Measurements from ENCODE around the gene OGFOD1. TPM values are rescaled to one million over a fixed set of nuclear protein-coding genes. Genes with fewer than 3 reads are reported as not detected.

OGFOD1 gene
- total and polyA plus RNA-seq, 2 donors (not counting 1 experiment from before 2014, with no cell fraction given): 54.7 to 101 TPM

DNA sequence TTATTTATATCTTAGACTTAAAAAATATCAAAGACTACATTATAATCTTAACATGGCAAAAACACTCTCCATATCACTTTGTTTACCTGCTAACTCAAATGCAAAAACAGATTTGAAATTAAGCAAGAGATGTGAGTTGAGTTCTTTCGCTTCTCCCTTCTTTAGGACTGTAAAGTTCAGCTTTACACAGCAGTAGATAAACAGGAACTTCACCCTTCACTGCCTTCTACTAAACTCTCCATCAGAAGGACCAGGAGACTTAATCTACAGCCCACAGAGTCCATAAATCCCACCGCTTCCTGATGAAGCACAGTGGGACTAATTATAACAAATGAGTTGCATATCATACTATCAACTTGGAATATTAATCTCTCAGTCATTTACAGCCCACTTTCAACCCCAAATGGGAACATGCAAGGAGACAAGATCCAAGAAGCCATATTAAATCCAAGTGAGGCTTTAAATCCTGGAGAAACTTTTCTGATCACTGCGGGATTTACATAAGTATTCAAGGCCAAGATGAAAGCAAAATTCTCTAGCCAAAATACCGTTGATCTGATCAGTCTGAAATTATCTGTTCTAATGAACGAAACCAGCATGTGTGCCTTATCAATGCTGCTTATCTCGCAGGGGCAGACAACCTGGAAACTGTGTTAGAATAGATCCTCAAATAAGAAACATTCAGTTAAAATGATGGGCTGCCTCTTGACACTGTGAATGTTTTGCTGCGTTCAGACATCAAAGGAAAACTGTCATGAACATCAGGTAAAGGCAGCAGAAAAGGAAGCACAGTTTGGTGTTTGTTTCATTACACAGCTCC, 27.6 kb upstream of the OGFOD1 start:
- Histone ChIP-seq H4K20me1 (ENCODE audit: control insufficient read depth, extremely low read depth, insufficient read depth, low read length) (no peaks in the 10 kb centered on the region), H3K4me3 (replicated peaks in 1 of 4; ENCODE audit: control extremely low read depth in 1 of 4, insufficient read depth in 1 of 4, low read depth in 3 of 4, low read length in 4 of 4) (peak overlapping the region; percentile 78 to 89 (median 80)), H3K27ac (ENCODE audit: insufficient read depth, low read length) (peak overlapping the region; percentile 58), H2AFZ (ENCODE audit: low read length) (peak overlapping the region; percentile 32), H3K36me3 (ENCODE audit: control insufficient read depth, insufficient read depth, low read length) (no peaks in the 10 kb centered on the region), H3K9ac (ENCODE audit: insufficient read depth, low read length) (peak overlapping the region; percentile 51), H3K79me2 (ENCODE audit: control insufficient read depth, insufficient read depth, low read length) (peaks cover 56% of the 10 kb centered on the region), H3K4me2 (ENCODE audit: extremely low read depth, insufficient read depth, low read length) (peak overlapping the region; percentile 80), H3K4me1 (ENCODE audit: control insufficient read depth, extremely low read depth, insufficient read depth, low read length) (peaks cover 8% of the 10 kb centered on the region), H3K27me3 (ENCODE audit: control insufficient read depth, insufficient read depth, low read length) (no peaks in the 10 kb centered on the region), H3K9me3 (ENCODE audit: control insufficient read depth, insufficient read depth, low read depth, low read length) (no peaks in the 10 kb centered on the region)
- TF ChIP-seq, protein P1, sequence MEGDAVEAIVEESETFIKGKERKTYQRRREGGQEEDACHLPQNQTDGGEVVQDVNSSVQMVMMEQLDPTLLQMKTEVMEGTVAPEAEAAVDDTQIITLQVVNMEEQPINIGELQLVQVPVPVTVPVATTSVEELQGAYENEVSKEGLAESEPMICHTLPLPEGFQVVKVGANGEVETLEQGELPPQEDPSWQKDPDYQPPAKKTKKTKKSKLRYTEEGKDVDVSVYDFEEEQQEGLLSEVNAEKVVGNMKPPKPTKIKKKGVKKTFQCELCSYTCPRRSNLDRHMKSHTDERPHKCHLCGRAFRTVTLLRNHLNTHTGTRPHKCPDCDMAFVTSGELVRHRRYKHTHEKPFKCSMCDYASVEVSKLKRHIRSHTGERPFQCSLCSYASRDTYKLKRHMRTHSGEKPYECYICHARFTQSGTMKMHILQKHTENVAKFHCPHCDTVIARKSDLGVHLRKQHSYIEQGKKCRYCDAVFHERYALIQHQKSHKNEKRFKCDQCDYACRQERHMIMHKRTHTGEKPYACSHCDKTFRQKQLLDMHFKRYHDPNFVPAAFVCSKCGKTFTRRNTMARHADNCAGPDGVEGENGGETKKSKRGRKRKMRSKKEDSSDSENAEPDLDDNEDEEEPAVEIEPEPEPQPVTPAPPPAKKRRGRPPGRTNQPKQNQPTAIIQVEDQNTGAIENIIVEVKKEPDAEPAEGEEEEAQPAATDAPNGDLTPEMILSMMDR (conservative IDR thresholded peaks at IDR 0.05 in 1 of 2, IDR thresholded peaks at IDR 0.05 in 1 of 2; ENCODE audit: low read depth in 1 of 2, low read length in 2 of 2): no peak
- TF ChIP-seq EZH2 (IDR thresholded peaks at IDR 0.05; ENCODE audit: low read length, missing control alignments): no peak
- peak in 1 of 2 donors; percentile 14 for DNase-seq (ENCODE audit: low read depth in 2 of 2)

DNA sequence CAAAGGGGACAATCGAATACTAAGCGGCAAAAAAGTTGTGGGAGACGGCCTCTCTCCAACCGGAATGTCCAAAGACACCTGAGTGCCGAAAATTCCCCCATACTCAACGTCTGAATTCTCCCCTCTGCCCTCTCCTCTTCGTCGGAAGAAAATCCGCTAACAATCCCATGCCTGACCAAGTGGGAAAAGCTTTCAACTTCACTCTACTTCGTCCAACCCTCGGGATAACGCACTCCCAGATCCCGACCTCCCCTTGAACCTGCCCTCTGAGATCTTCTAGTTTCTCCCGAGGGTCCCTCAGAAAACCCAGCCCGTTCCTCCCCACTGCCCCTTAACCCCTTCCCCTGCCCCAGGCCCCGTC, 27.0 kb upstream of the OGFOD1 start:
- peak; percentile 11 to 17 for DNase-seq (ENCODE audit: low read depth in 2 of 2)
- peak overlapping the region; percentile 58 for H3K27ac ChIP-seq (ENCODE audit: insufficient read depth, low read length)
- peak overlapping the region; percentile 78 to 89 (median 80) for H3K4me3 ChIP-seq (replicated peaks in 1 of 4; ENCODE audit: control extremely low read depth in 1 of 4, insufficient read depth in 1 of 4, low read depth in 3 of 4, low read length in 4 of 4)
- peaks cover 51% of the 10 kb centered on the region for H3K79me2 ChIP-seq (ENCODE audit: control insufficient read depth, insufficient read depth, low read length)
- no peaks in the 10 kb centered on the region for H3K27me3 ChIP-seq (ENCODE audit: control insufficient read depth, insufficient read depth, low read length)
- peak overlapping the region; percentile 32 for H2AFZ ChIP-seq (ENCODE audit: low read length)
- peaks cover 8% of the 10 kb centered on the region for H3K4me1 ChIP-seq (ENCODE audit: control insufficient read depth, extremely low read depth, insufficient read depth, low read length)
- H3K36me3 ChIP-seq (ENCODE audit: control insufficient read depth, insufficient read depth, low read length): no peaks in the 10 kb centered on the region
- no peaks in the 10 kb centered on the region for H3K9me3 ChIP-seq (ENCODE audit: control insufficient read depth, insufficient read depth, low read depth, low read length)
- H3K9ac ChIP-seq (ENCODE audit: insufficient read depth, low read length): peak overlapping the region; percentile 51
- H4K20me1 ChIP-seq (ENCODE audit: control insufficient read depth, extremely low read depth, insufficient read depth, low read length): no peaks in the 10 kb centered on the region
- H3K4me2 ChIP-seq (ENCODE audit: extremely low read depth, insufficient read depth, low read length): peak overlapping the region; percentile 80
- no peak for TF ChIP-seq EZH2 (IDR thresholded peaks at IDR 0.05; ENCODE audit: low read length, missing control alignments)
- TF ChIP-seq, protein P1 (conservative IDR thresholded peaks at IDR 0.05 in 1 of 2, IDR thresholded peaks at IDR 0.05 in 1 of 2; ENCODE audit: low read depth in 1 of 2, low read length in 2 of 2): no peak

DNA sequence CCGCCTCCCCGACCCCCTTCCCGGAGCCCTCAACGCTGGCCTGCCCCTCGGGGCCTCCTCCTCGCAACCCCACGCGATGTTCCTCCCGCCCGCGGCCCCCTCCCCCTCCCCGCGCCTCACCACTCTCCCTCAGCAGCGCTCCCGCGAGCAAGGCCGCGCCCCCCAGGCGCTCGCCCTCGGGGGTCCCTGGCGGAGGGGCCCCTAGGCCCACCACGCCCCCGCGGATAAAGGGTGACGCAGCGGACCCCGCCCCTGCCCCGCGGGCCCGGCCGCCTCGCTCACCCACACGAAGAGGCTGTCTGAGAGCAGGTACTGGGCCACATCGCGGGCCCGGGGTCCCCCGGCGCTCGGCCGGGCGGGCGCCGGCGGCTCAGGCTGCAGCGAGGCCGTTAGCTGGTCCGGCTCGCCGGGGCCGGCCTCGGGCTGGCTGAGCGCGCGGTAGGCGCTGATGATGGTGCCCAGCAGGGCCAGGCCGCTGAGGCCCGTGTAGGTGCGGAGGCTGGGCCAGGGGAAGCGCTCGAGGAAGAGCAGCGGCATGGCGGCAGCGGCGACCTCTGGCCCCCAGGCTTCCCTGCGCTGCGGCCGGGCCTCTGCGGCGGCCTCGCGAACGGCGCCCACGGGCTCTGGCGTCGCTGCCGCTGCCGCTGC, 26.4 kb upstream of the OGFOD1 start:
- Histone ChIP-seq H2AFZ (ENCODE audit: low read length) (peak overlapping the region; percentile 34), H3K4me2 (ENCODE audit: extremely low read depth, insufficient read depth, low read length) (no peak overlapping the region), H3K4me3 (replicated peaks in 1 of 4; ENCODE audit: control extremely low read depth in 1 of 4, insufficient read depth in 1 of 4, low read depth in 3 of 4, low read length in 4 of 4) (peak overlapping the region; percentile 78 to 89 (median 80)), H3K9ac (ENCODE audit: insufficient read depth, low read length) (peak overlapping the region; percentile 88), H3K79me2 (ENCODE audit: control insufficient read depth, insufficient read depth, low read length) (peaks cover 49% of the 10 kb centered on the region), H3K9me3 (ENCODE audit: control insufficient read depth, insufficient read depth, low read depth, low read length) (no peaks in the 10 kb centered on the region), H4K20me1 (ENCODE audit: control insufficient read depth, extremely low read depth, insufficient read depth, low read length) (no peaks in the 10 kb centered on the region), H3K4me1 (ENCODE audit: control insufficient read depth, extremely low read depth, insufficient read depth, low read length) (peaks cover 5% of the 10 kb centered on the region), H3K36me3 (ENCODE audit: control insufficient read depth, insufficient read depth, low read length) (no peaks in the 10 kb centered on the region), H3K27me3 (ENCODE audit: control insufficient read depth, insufficient read depth, low read length) (no peaks in the 10 kb centered on the region), H3K27ac (ENCODE audit: insufficient read depth, low read length) (peak overlapping the region; percentile 58)
- DNase-seq (ENCODE audit: low read depth in 2 of 2): peak; percentile 6 to 27
- TF ChIP-seq, protein P1 (conservative IDR thresholded peaks at IDR 0.05 in 1 of 2, IDR thresholded peaks at IDR 0.05 in 1 of 2; ENCODE audit: low read depth in 1 of 2, low read length in 2 of 2): no peak
- TF ChIP-seq EZH2 (IDR thresholded peaks at IDR 0.05; ENCODE audit: low read length, missing control alignments): no peak

Data from fibroblast of lung (primary cell).